Peyer's patch (tissue), 4 donors: ENCODE results near the gene GCLM.

Experiments
- POLR2A ChIP-seq, 2 donors: fragments of 450-650 bp; IDR thresholded peaks; one replicate each; pipeline ENCODE4 v1.5.1; 2017; ENCODE audit warnings: antibody characterized with exemption in 2 of 2, mild to moderate bottlenecking in 2 of 2, moderate library complexity in 2 of 2
- TF ChIP-seq, protein P1 (sequence below), 6 experiments: fragments of 450-650 bp in 4 of 6; fragments of 200-600 bp in 2 of 6; sonication (generic) in 1 of 6; IDR thresholded peaks; one replicate each; pipeline ENCODE4 v1.5.1; 2017 to 2019; ENCODE audit warnings: antibody characterized with exemption in 6 of 6, mild to moderate bottlenecking in 3 of 6, moderate library complexity in 1 of 6

GRCh38 chr1:93899543-93900207, 9.6 kb downstream of the GCLM start:
- TF ChIP-seq, protein P1, sequence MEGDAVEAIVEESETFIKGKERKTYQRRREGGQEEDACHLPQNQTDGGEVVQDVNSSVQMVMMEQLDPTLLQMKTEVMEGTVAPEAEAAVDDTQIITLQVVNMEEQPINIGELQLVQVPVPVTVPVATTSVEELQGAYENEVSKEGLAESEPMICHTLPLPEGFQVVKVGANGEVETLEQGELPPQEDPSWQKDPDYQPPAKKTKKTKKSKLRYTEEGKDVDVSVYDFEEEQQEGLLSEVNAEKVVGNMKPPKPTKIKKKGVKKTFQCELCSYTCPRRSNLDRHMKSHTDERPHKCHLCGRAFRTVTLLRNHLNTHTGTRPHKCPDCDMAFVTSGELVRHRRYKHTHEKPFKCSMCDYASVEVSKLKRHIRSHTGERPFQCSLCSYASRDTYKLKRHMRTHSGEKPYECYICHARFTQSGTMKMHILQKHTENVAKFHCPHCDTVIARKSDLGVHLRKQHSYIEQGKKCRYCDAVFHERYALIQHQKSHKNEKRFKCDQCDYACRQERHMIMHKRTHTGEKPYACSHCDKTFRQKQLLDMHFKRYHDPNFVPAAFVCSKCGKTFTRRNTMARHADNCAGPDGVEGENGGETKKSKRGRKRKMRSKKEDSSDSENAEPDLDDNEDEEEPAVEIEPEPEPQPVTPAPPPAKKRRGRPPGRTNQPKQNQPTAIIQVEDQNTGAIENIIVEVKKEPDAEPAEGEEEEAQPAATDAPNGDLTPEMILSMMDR (IDR thresholded peaks at IDR 0.05): no peak
- TF ChIP-seq POLR2A (IDR thresholded peaks at IDR 0.05): no peak
